GM19438 (cell line): ENCODE measurements around the gene EFCAB12.
"Not testable (repeated sequence)": the region's sequence is repeated elsewhere in the genome, so short reads cannot be mapped to it uniquely, and the experiment has no call there.

Source experiments
- ATAC-seq: cut with Tn5 transposase; IDR thresholded peaks from one replicate; pipeline ENCODE4 v1.9.1; 2021; ENCODE audit warnings: low read depth; ENCODE audit not compliant: unreplicated experiment

The EFCAB12 gene

GRCh38 chr3:129371041-129371826 is 57.2 kb downstream of the EFCAB12 start:
- ATAC-seq = no peak

- no peak for ATAC-seq
Measured at GRCh38 chr3:129370248-129370964, 58.0 kb downstream of the EFCAB12 start.

- no peak for ATAC-seq
Measured at GRCh38 chr3:129369711-129370110, 58.7 kb downstream of the EFCAB12 start.

- ATAC-seq = no peak
Measured at GRCh38 chr3:129367821-129368220, 60.6 kb downstream of the EFCAB12 start.

GRCh38 chr3:129366312-129366831 is 62.1 kb downstream of the EFCAB12 start:
- ATAC-seq = no peak

GRCh38 chr3:129365296-129366136 is 62.9 kb downstream of the EFCAB12 start:
- ATAC-seq = no peak

GRCh38 chr3:129364811-129365210 is 63.6 kb downstream of the EFCAB12 start:
- not testable (repeated sequence) for ATAC-seq

GRCh38 chr3:129363356-129363755 is 65.1 kb downstream of the EFCAB12 start:
- not testable (repeated sequence) for ATAC-seq

- no peak for ATAC-seq
Measured at GRCh38 chr3:129360705-129361460, 67.6 kb downstream of the EFCAB12 start.

GRCh38 chr3:129360171-129360611 is 68.2 kb downstream of the EFCAB12 start:
- no peak for ATAC-seq

- ATAC-seq = no peak
Measured at GRCh38 chr3:129358772-129359371, 69.6 kb downstream of the EFCAB12 start.

GRCh38 chr3:129358177-129358771 is 70.2 kb downstream of the EFCAB12 start:
- ATAC-seq = no peak

GRCh38 chr3:129357616-129358015 is 70.8 kb downstream of the EFCAB12 start:
- ATAC-seq = no peak

GRCh38 chr3:129356756-129357425 is 71.5 kb downstream of the EFCAB12 start:
- no peak for ATAC-seq

GRCh38 chr3:129353589-129353941 is 74.9 kb downstream of the EFCAB12 start:
- no peak for ATAC-seq

GRCh38 chr3:129352650-129353588 is 75.5 kb downstream of the EFCAB12 start:
- no peak for ATAC-seq

GRCh38 chr3:129352045-129352444 is 76.4 kb downstream of the EFCAB12 start:
- no peak for ATAC-seq
